ENCODE measurements around the gene RASGEF1C. TPM values are rescaled to one million over a fixed set of nuclear protein-coding genes. Genes with fewer than 3 reads are reported as not detected.

RASGEF1C gene
- total and polyA plus RNA-seq, 2 of the 13 experiments (the other 11 are each of a cell fraction or from before 2014, with no cell fraction given), result not detected

- H3K9ac ChIP-seq (ENCODE audit: insufficient read depth, low read depth, low read length), result no peak overlapping the region
- H3K79me2 ChIP-seq (ENCODE audit: insufficient read depth, low read length), result no peaks in the 10 kb centered on the region
- POLR2A ChIA-PET, result no interaction called here
- ATAC-seq, result peak; percentile 11; the same call in 1 of the 3 replicates
- intact Hi-C loops (cut with micrococcal nuclease; ENCODE audit: unreplicated experiment), result no loop called here
- H3K4me1 ChIP-seq (ENCODE audit: insufficient read depth, low read length), result no peaks in the 10 kb centered on the region
- no peaks in the 10 kb centered on the region for H4K20me1 ChIP-seq (ENCODE audit: insufficient read depth, low read length)
- no peak overlapping the region for H2AFZ ChIP-seq (ENCODE audit: low read length)
- H3K9me3 ChIP-seq (ENCODE audit: low read length), result no peaks in the 10 kb centered on the region
- no peaks in the 10 kb centered on the region for H3K36me3 ChIP-seq (replicated peaks in 1 of 2; ENCODE audit: control insufficient read depth in 1 of 2, insufficient read depth in 2 of 2, low read length in 2 of 2)
- CTCF ChIA-PET (ENCODE audit: low intra/inter-chr PET ratio, low total read pairs), result no interaction called here
- DNase-seq (ENCODE audit: low spot score), result no peak
- WGBS (ENCODE audit: low lambda C conversion rate), result 59% methylated on average over 20 of the region's 34 CpGs
- FAIRE-seq, result no peak
- in situ Hi-C loops (cut with HindIII; ENCODE audit: extremely low pct_ligation_motif_present, low pct_unique_long_range_greater_than_20kb), result loop anchor here (25.0 kb wide), 1 partner anchor 246 kb away; no protein-coding TSS in a partner anchor
- peaks cover 0 to 10% of the 10 kb centered on the region in 2 experiments; a peak in 2 of 5 replicates for H3K27me3 ChIP-seq (ENCODE audit: control insufficient read depth in 1 of 2, insufficient read depth in 2 of 2, low read length in 2 of 2)
- BruUV-seq (replicated peaks), result no TSS peak
- H3K4me2 ChIP-seq (ENCODE audit: low read depth, low read length), result no peak overlapping the region
- H3K27ac ChIP-seq (ENCODE audit: extremely low read length, insufficient read depth, low read length), result no peak overlapping the region
- no peak overlapping the region for H3K4me3 ChIP-seq (replicated peaks in 1 of 3; ENCODE audit: insufficient read depth in 1 of 3, low read depth in 2 of 3, low read length in 3 of 3)
- no peak for TF ChIP-seq ZSCAN31 (CRISPR knock-in tag; IDR thresholded peaks at IDR 0.05; ENCODE audit: low read depth)
- no peak for TF ChIP-seq CREBL2 (CRISPR knock-in tag; IDR thresholded peaks at IDR 0.05; ENCODE audit: borderline replicate concordance)
- TF ChIP-seq PAX8 (CRISPR knock-in tag; IDR thresholded peaks at IDR 0.05; ENCODE audit: borderline replicate concordance), result no peak
- no peak for TF ChIP-seq THAP8 (CRISPR knock-in tag; IDR thresholded peaks at IDR 0.05; ENCODE audit: borderline replicate concordance)
- TF ChIP-seq ZSCAN30 (CRISPR knock-in tag; IDR thresholded peaks at IDR 0.05), result no peak
- no peak for TF ChIP-seq ZFP36L1 (CRISPR knock-in tag; IDR thresholded peaks at IDR 0.05)
- no peak for TF ChIP-seq ZNF18 (CRISPR knock-in tag; IDR thresholded peaks at IDR 0.05; ENCODE audit: insufficient replicate concordance)
- TF ChIP-seq ZSCAN5A (CRISPR knock-in tag; IDR thresholded peaks at IDR 0.05; ENCODE audit: borderline replicate concordance), result no peak
- TF ChIP-seq SNAPC4 (CRISPR knock-in tag; IDR thresholded peaks at IDR 0.05), result no peak
- no peak for TF ChIP-seq MTA3 (CRISPR knock-in tag; IDR thresholded peaks at IDR 0.05)
- no peak for TF ChIP-seq ZFP36 (IDR thresholded peaks at IDR 0.05; ENCODE audit: borderline replicate concordance, low read depth, low read length, partially characterized antibody)
Measured at GRCh38 chr5:180215783-180216630, 7.0 kb upstream of the RASGEF1C start.
